ENCODE results near the gene C2CD4B.

The C2CD4B gene

GRCh38 chr15:62147551-62147950, 17.5 kb downstream of the C2CD4B start:
- DNase-seq (ENCODE audit: low spot score) = no peak

DNA sequence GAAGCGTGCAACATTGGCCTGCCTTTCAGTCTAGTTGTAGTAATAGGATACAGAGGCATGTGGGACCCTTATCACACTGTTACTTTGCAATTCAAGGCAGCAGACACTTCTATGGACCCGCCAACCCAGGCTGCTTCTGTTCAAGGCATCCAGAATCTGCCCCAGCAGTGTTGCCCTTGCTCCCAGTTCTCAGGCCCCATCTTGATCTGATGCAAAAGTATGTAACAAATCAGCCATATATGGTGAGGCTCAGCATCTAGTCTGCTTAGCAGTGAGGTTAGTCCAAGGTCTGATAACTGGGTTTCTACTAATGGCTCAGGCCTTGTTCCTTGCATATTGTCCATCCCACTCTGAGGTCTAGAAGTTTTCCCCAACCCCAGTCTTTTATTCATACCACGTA, 17.9 kb downstream of the C2CD4B start:
- no peak for DNase-seq (ENCODE audit: low spot score)

- DNase-seq (ENCODE audit: low spot score) = no peak
Observed at GRCh38 chr15:62145015-62145735, 19.9 kb downstream of the C2CD4B start.

GRCh38 chr15:62142736-62143135, 22.3 kb downstream of the C2CD4B start:
- peak; percentile 22 for DNase-seq (ENCODE audit: low spot score)

DNA sequence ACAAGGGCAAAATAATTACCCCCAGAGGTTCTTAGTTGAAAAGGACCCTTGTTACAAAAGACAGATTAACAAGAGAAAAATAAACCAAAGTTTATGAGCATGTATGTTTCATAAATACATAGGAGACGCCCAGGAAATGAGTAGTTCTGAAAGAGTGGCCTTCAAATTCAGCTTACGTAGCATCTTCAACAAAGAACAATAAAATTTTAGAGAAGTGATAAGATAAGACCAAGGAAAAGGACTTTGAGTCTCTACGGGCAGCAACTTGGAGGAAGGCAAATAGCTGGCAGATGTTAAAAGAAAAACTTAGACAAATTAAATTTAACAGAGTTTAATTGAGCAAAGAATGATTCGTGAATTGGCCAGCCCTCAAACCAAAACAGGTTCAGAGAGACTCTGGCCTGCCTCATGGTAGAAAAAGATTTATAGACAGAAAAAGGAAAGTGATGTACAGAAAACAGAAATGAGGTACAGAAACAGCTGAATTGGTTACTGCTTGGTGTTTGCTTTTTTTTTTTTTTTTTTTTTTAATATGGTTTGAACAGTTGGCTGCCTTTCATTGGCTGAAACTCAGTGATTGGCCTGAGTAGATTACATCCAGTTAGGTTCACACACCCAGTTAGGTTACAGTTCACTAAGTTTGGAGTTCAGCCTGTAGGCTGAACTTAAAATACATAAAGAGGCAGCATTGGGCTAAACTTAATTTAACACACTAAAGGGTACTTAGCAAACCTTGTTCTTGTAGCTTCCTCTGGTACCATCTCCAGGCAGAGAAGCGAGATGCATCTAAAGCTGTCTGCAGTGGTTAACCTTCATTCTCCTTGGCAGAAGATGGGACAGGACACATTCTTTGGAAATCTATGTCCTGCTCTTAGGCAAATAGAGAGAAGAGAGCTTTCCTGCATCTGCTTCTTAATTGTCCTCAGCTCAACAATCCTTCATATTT, 23.2 kb downstream of the C2CD4B start:
- no peak for DNase-seq (ENCODE audit: low spot score)

- DNase-seq (ENCODE audit: low spot score) = no peak
Observed at GRCh38 chr15:62141200-62141599, 23.9 kb downstream of the C2CD4B start.

GRCh38 chr15:62138124-62138523, 27.0 kb downstream of the C2CD4B start:
- no peak for DNase-seq (ENCODE audit: low spot score)

DNA sequence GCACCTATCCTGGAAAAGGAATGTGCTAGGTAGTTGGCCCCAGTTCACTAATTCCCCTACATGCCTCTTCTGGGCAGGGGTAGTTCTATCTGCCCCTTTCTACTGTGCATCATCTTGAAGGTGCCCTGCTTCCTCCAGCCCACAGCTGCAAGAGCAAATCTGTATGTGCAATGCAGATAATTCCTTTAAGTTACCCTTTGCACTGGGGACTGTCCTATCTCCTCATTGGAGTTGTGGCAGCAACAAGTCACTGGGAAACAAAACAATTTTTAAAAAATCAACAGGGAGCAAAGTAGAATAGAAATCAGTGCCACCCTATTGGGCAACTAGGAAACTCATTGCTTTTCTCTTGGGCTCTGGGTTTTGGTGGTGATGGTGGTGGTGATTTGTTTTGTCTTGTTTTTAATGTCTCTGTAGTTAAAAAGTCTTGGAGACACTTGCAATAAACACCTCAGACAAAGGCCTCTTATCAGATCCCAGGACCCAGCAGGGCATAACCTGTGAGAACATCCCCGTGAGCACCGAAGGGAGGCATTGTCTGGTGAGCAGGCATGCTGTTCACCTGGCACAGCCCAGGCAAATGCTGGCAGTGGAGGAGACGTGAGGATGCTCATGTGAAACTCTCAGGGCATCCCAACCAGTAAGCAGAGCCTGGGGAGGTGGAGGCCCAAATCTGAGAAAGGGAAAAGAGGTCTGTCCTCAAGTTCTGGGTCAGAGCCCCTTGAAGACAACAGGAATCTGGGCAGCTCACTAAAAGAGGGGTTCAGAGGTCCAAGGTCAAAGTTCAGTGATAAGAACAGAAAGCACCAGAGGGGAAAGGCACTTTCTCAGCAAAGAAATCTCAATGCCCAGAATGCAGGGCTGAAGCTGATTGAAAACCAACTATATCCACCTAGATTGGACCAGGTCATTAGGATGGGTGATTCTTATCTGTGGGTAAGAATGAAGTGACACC, 27.9 kb downstream of the C2CD4B start:
- no peak for DNase-seq (ENCODE audit: low spot score)

- no peak for DNase-seq (ENCODE audit: low spot score)
Observed at GRCh38 chr15:62135532-62136134, 29.5 kb downstream of the C2CD4B start.

DNA sequence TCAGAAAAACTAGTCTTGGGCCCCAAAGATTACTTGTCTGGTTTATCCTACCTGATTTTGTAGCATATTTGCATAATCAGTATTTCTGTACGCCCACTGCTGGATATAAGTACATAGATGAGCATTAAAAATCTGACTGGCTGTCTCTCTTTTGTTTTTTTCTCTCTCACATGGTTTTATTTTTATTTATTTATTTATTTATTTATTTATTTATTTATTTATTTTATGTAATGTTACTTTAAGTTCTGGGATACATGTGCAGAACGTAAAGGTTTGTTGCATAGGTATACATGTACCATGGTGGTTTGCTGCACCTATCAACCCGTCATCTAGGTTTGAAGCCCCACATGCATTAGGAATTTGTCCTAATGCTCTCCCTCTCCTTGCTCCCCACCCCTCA, 31.9 kb downstream of the C2CD4B start:
- DNase-seq (ENCODE audit: low spot score) = no peak

DNA sequence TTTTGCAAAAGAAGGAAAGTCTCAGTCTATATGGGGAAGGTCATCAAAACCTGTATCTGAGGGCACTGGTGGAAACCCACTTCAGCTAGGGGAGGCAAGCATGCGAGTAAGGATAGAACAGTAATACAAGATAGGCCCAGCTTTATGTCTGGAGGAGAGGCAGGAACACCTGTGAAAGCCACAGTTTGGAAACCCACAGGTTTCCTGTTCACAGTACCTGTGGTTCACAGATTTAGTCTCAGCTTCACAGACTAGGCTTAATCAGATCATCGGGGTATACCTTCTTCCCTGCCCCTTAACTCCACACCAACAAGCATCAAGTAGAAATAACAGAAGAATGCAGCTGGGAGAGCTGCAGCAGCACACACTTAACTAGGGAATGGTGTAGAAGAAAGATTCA, 36.2 kb downstream of the C2CD4B start:
- peak; percentile 20 for DNase-seq (ENCODE audit: low spot score)

GRCh38 chr15:62126364-62126763, 38.7 kb downstream of the C2CD4B start:
- DNase-seq (ENCODE audit: low spot score) = no peak

- DNase-seq (ENCODE audit: low spot score) = no peak
Observed at GRCh38 chr15:62125773-62126172, 39.3 kb downstream of the C2CD4B start.

DNA sequence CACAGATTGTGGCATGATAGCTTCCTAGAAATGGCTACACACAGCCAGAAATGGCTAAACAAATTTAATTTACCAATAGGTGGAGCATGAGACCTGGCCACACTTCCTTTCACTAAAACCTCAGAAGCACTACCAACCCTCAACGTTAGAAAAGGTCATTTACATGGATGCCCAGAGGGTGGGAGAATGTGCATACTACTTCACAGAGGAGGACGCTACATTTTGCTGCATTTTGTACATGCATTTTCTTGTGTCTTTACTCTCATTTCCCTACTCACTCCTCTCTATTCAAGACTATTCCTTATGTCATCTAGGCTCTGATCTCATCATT, 40.1 kb downstream of the C2CD4B start:
- no peak for DNase-seq (ENCODE audit: low spot score)

- DNase-seq (ENCODE audit: low spot score) = peak; percentile 33
Observed at GRCh38 chr15:62124176-62124972, 40.7 kb downstream of the C2CD4B start.

- DNase-seq (ENCODE audit: low spot score) = peak; percentile 47
Observed at GRCh38 chr15:62122249-62122648, 42.8 kb downstream of the C2CD4B start.

DNA sequence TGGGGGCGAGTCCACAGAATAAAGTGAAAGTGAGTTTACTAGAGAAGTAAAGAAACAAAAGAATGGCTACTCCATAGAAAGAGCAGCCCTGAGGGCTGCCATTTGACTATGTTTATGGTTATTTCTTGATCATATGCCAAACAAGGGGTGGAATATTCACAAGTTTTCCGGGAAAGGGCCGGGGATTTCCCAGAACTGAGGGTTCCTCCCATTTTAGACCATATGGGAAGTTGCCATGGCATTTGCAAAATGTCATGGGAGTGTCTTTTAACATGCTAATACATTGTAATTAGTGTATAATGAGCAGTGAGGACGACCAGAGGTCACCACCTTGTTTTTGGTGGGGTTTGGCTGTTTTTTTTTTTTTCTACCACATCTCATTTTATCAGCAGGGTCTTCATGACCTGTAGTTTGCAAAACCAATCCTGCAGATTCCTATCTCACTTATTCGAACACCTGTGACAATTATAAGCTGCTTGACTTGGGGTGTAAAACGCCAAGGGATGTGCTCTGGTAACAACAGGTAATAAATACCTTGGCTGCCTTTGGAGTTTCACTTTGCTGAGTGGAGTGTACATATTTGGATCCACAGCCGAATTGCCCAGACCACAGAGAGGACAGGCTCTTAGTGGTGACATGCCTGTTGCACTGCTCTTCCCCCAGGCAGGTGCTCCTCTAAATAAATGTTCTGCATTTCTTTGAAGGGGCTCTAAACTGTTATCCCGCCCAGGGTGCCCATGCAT, 43.6 kb downstream of the C2CD4B start:
- DNase-seq (ENCODE audit: low spot score) = peak; percentile 16

DNA sequence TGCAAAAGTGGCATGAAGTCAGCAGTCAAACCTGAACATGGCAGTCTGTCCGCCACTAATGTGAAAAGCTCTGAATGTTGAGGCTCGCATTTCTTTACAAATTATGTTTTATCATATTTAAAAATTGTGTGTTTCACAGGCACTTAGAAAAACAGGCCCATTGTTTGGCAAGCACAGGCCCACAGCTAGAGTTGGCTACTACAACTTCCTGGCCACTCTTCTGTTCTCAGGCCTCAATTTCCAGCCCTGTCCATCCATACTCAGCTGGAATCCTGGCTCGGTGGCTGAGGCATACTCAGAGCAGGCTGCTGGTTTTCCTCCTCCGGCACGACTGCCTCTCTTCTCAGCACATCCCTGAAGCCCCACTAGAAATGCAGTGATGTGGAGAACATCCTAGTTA, 44.3 kb downstream of the C2CD4B start:
- no peak for DNase-seq (ENCODE audit: low spot score)

DNA sequence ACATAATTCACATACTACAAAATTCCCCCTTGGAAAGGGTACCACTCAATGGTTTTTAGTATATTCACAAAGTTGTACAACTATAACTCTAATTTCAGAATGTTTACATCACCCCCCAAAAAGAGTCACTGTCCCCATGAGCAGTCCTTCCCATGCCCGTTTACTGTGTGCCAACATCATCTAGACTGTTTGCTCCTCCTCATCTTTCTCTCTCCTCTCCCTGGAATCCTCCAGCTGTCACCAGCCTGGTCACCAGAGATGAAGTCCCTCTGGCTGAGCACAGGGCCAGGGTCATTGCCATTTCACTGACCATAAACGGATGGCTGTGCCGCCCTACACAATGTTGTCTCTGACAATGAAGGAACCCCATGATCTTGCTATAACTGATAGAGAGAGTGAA, 45.2 kb downstream of the C2CD4B start:
- no peak for DNase-seq (ENCODE audit: low spot score)

- DNase-seq (ENCODE audit: low spot score) = peak; percentile 66
Observed at GRCh38 chr15:62119227-62119864, 45.7 kb downstream of the C2CD4B start.

All from CD4-positive, alpha-beta T cell treated with Interleukin-2 at 100 ng/mL for 4 hours (primary cell).